ENCODE measurements around the gene BACH2. TPM values are rescaled to one million over a fixed set of nuclear protein-coding genes. Genes with fewer than 3 reads are reported as not detected.

BACH2 gene
- total and polyA plus RNA-seq, 9 of the 15 experiments (the other 6 are each of a cell fraction or from before 2014, with no cell fraction given) = 0.06 to 3.1 (median 0.59) TPM

DNA sequence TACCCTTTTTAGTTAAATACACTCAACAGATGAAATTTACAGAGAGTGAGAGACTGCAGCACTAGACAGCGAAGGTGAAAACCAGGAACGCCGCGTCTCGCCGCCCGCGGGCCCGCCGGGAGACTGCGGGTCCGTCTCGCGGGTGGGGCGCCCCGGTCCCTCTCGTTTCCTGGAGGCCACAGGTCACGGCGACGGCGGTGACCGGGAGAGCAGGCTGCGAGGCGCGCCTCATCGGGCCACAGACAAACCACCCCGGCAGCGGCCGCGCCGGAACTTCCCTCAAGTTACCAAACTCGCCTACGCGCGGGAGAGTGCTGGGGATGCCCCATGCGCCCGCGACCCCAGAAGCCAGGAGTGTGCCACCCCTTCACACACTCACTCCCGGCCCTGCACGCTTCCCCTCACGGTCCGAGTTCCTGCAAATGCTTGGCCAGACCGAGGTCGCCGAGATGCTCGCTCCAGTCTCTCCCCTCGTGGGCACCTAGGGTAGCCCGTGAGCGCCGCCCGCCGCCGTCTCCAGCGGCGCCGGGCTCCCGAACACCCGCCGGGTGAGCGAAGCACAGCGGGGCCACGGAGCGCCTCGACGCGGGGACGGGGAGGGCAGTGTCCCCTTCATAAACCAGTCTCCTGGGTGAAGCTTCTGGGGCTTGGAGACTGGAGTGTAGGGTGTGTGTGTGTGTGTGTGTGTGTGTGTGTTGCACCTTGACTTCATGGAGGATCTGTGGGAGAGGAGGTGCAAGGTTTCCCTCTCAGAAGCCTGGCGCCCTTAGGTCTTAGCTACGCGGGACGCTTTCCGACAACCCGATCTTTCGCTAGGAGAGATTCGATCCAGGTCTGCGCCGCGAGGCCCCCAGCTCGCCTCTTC is 1.4 kb downstream of the BACH2 start (continued):
- TF ChIP-seq, protein P1, sequence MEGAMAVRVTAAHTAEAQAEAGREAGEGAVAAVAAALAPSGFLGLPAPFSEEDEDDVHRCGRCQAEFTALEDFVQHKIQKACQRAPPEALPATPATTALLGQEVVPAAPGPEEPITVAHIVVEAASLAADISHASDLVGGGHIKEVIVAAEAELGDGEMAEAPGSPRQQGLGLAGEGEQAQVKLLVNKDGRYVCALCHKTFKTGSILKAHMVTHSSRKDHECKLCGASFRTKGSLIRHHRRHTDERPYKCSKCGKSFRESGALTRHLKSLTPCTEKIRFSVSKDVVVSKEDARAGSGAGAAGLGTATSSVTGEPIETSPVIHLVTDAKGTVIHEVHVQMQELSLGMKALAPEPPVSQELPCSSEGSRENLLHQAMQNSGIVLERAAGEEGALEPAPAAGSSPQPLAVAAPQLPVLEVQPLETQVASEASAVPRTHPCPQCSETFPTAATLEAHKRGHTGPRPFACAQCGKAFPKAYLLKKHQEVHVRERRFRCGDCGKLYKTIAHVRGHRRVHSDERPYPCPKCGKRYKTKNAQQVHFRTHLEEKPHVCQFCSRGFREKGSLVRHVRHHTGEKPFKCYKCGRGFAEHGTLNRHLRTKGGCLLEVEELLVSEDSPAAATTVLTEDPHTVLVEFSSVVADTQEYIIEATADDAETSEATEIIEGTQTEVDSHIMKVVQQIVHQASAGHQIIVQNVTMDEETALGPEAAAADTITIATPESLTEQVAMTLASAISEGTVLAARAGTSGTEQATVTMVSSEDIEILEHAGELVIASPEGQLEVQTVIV (CRISPR knock-in tag; IDR thresholded peaks at IDR 0.05; ENCODE audit: borderline replicate concordance) = no peak
- TF ChIP-seq ETV1 (tag; conservative IDR thresholded peaks at IDR 0.05; ENCODE audit: low read depth) (no peak), LCOR (CRISPR knock-in tag; IDR thresholded peaks at IDR 0.05) (no peak), RBBP5 (IDR thresholded peaks at IDR 0.05; ENCODE audit: borderline replicate concordance, insufficient read depth, low read length, poor library complexity, severe bottlenecking) (peak; percentile 49), ZBTB17 (CRISPR knock-in tag; IDR thresholded peaks at IDR 0.05) (no peak), NFIX (CRISPR knock-in tag; IDR thresholded peaks at IDR 0.05; ENCODE audit: low read depth) (no peak), TAL1 (IDR thresholded peaks at IDR 0.05) (no peak), ZBTB8A (IDR thresholded peaks at IDR 0.05; ENCODE audit: partially characterized antibody) (no peak), TAF7 (tag; IDR thresholded peaks at IDR 0.05) (no peak), NFYB (IDR thresholded peaks at IDR 0.05; ENCODE audit: extremely low read depth, insufficient read length) (no peak), DNMT1 (IDR thresholded peaks at IDR 0.05) (no peak)
- TF ChIP-seq, protein P2, sequence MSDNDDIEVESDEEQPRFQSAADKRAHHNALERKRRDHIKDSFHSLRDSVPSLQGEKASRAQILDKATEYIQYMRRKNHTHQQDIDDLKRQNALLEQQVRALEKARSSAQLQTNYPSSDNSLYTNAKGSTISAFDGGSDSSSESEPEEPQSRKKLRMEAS (CRISPR knock-in tag; IDR thresholded peaks at IDR 0.05) = no peak
- TF ChIP-seq, protein P3, sequence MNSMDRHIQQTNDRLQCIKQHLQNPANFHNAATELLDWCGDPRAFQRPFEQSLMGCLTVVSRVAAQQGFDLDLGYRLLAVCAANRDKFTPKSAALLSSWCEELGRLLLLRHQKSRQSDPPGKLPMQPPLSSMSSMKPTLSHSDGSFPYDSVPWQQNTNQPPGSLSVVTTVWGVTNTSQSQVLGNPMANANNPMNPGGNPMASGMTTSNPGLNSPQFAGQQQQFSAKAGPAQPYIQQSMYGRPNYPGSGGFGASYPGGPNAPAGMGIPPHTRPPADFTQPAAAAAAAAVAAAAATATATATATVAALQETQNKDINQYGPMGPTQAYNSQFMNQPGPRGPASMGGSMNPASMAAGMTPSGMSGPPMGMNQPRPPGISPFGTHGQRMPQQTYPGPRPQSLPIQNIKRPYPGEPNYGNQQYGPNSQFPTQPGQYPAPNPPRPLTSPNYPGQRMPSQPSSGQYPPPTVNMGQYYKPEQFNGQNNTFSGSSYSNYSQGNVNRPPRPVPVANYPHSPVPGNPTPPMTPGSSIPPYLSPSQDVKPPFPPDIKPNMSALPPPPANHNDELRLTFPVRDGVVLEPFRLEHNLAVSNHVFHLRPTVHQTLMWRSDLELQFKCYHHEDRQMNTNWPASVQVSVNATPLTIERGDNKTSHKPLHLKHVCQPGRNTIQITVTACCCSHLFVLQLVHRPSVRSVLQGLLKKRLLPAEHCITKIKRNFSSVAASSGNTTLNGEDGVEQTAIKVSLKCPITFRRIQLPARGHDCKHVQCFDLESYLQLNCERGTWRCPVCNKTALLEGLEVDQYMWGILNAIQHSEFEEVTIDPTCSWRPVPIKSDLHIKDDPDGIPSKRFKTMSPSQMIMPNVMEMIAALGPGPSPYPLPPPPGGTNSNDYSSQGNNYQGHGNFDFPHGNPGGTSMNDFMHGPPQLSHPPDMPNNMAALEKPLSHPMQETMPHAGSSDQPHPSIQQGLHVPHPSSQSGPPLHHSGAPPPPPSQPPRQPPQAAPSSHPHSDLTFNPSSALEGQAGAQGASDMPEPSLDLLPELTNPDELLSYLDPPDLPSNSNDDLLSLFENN (IDR thresholded peaks at IDR 0.05; ENCODE audit: low read depth in 2 of 2, low read length in 2 of 2) = no peak
- TF ChIP-seq, protein P4, sequence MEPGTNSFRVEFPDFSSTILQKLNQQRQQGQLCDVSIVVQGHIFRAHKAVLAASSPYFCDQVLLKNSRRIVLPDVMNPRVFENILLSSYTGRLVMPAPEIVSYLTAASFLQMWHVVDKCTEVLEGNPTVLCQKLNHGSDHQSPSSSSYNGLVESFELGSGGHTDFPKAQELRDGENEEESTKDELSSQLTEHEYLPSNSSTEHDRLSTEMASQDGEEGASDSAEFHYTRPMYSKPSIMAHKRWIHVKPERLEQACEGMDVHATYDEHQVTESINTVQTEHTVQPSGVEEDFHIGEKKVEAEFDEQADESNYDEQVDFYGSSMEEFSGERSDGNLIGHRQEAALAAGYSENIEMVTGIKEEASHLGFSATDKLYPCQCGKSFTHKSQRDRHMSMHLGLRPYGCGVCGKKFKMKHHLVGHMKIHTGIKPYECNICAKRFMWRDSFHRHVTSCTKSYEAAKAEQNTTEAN (CRISPR knock-in tag; IDR thresholded peaks at IDR 0.05) = no peak
- TF ChIP-seq, protein P5, sequence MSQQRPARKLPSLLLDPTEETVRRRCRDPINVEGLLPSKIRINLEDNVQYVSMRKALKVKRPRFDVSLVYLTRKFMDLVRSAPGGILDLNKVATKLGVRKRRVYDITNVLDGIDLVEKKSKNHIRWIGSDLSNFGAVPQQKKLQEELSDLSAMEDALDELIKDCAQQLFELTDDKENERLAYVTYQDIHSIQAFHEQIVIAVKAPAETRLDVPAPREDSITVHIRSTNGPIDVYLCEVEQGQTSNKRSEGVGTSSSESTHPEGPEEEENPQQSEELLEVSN (IDR thresholded peaks at IDR 0.05; ENCODE audit: borderline replicate concordance in 1 of 2, extremely low read depth in 1 of 2, insufficient read depth in 1 of 2, insufficient read length in 1 of 2, low read depth in 1 of 2, low read length in 1 of 2, poor library complexity in 1 of 2, severe bottlenecking in 1 of 2) = peak in 1 of 2 experiments; percentile 35

Data from K562 (cell line).